ENCODE measurements around the gene RPE.

DNA sequence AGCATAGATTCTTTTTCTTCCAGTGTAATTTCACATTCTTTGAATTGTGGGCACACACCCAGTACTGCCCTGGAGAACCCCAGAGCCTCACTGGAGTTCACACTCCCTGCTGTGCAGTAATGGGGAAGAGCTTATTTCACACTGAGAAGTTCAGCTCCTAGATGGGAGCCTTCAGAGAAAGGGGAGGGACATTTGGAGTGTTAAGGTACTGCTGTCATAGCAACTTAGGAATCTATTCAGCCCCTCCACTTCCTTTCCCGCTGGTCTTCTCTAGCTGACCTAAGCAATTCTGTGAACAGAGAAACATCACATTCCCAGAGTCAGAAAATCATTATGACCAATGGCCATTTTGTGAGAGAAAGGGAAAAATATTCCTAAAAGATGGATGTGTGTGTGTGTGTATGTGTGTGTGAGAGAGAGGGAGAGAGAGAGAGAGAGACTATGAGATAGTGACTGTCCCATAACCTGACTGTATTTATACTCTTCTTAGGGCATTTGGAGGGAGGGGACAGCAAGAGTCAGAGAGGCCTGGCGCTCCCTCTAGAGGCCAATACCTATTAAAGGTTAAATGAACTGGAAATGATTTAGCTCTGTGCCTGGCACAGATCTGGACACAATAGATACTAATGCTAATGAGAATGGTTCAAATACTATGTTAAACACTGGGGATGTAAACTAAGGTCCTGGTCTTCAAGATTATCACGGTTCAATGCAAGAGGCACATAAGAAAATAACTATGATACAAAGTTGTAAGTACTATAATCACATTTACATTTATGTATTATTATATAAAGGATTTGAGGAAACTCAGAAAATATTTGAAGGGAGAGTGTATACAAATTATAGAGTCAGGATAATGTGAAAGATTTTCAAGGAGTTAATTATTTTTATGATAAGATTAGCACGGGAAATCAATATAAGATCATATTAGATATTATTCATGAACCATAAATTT lies 41.5 kb upstream of the RPE start:
- TF ChIP-seq, protein P1, sequence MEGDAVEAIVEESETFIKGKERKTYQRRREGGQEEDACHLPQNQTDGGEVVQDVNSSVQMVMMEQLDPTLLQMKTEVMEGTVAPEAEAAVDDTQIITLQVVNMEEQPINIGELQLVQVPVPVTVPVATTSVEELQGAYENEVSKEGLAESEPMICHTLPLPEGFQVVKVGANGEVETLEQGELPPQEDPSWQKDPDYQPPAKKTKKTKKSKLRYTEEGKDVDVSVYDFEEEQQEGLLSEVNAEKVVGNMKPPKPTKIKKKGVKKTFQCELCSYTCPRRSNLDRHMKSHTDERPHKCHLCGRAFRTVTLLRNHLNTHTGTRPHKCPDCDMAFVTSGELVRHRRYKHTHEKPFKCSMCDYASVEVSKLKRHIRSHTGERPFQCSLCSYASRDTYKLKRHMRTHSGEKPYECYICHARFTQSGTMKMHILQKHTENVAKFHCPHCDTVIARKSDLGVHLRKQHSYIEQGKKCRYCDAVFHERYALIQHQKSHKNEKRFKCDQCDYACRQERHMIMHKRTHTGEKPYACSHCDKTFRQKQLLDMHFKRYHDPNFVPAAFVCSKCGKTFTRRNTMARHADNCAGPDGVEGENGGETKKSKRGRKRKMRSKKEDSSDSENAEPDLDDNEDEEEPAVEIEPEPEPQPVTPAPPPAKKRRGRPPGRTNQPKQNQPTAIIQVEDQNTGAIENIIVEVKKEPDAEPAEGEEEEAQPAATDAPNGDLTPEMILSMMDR (IDR thresholded peaks at IDR 0.05; ENCODE audit: insufficient read depth, low read length, poor library complexity, severe bottlenecking), result peak; percentile 45
- no peak for TF ChIP-seq EZH2phosphoT487 (conservative IDR thresholded peaks at IDR 0.05; ENCODE audit: low read length)
